RPMI8226 (cell line): Measurements from ENCODE around the gene CEP72.
"Not testable (repeated sequence)": the region's sequence is repeated elsewhere in the genome, so short reads cannot be mapped to it uniquely, and the experiment has no call there.

Experiments used
- DNase-seq: peaks from one replicate; pipeline ENCODE4 v3.0.0-alpha.2; 2015

Gene CEP72

GRCh38 chr5:581941-582340, 30.2 kb upstream of the CEP72 start:
- no peak for DNase-seq

- not testable (repeated sequence) for DNase-seq
These were observed 29.7 kb upstream of the CEP72 start for GRCh38 chr5:582445-582844.

GRCh38 chr5:582936-583635, 29.1 kb upstream of the CEP72 start:
- no peak for DNase-seq

- DNase-seq = no peak
These were observed 28.5 kb upstream of the CEP72 start for GRCh38 chr5:583645-584044.

GRCh38 chr5:584216-584615, 27.9 kb upstream of the CEP72 start:
- DNase-seq = no peak

- no peak for DNase-seq
These were observed 27.3 kb upstream of the CEP72 start for GRCh38 chr5:584846-585245.

GRCh38 chr5:585556-585955, 26.6 kb upstream of the CEP72 start:
- no peak for DNase-seq

- no peak for DNase-seq
These were observed 26.0 kb upstream of the CEP72 start for GRCh38 chr5:585962-586628.

- peak; percentile 54 for DNase-seq
These were observed 25.3 kb upstream of the CEP72 start for GRCh38 chr5:586751-587285.

GRCh38 chr5:587403-587802, 24.7 kb upstream of the CEP72 start:
- DNase-seq = no peak

- peak; percentile 59 for DNase-seq
These were observed 23.6 kb upstream of the CEP72 start for GRCh38 chr5:588406-588995.

- no peak for DNase-seq
These were observed 23.0 kb upstream of the CEP72 start for GRCh38 chr5:589173-589572.

GRCh38 chr5:589588-589987, 22.6 kb upstream of the CEP72 start:
- no peak for DNase-seq

GRCh38 chr5:590346-590745, 21.8 kb upstream of the CEP72 start:
- DNase-seq = no peak

GRCh38 chr5:591746-592145, 20.4 kb upstream of the CEP72 start:
- no peak for DNase-seq

GRCh38 chr5:592158-592557, 20.0 kb upstream of the CEP72 start:
- no peak for DNase-seq

GRCh38 chr5:593511-593910, 18.6 kb upstream of the CEP72 start:
- DNase-seq = no peak

GRCh38 chr5:594226-594860, 17.8 kb upstream of the CEP72 start:
- no peak for DNase-seq

GRCh38 chr5:595285-595875, 16.8 kb upstream of the CEP72 start:
- DNase-seq = no peak

- no peak for DNase-seq
These were observed 14.1 kb upstream of the CEP72 start for GRCh38 chr5:597871-598563.

GRCh38 chr5:598564-598890, 13.6 kb upstream of the CEP72 start:
- DNase-seq = no peak

GRCh38 chr5:600886-601541, 11.1 kb upstream of the CEP72 start:
- DNase-seq = no peak
